HepG2 (cell line): Measurements from ENCODE around the gene ADAMTS8. TPM values are rescaled to one million over a fixed set of nuclear protein-coding genes. Genes with fewer than 3 reads are reported as not detected.

Source experiments
- ATAC-seq: fragments of 200-7000 bp; cut with Tn5 transposase; 3 replicates; pipeline ENCODE4 v1.9.1; 2020; ENCODE audit warnings: mild to moderate bottlenecking, moderate library complexity
- BruUV-seq: library from RNA; stranded (reverse); fragments of 400-500 nt; replicated peaks from 2 replicates; lab custom pipeline; 2021; lab: Mats Ljungman, UMichigan
- CTCF ChIA-PET: fragments of 300-600 bp; formaldehyde crosslinking; extraction: SDS; loops from one replicate; lab custom pipeline; 2021; ENCODE audit warnings: low total read pairs, inconsistent platforms, low intra/inter-chr PET ratio; lab: Yijun Ruan, JAX
- POLR2A ChIA-PET: fragments of 350-600 bp; sonication (Branson Sonifier 250); formaldehyde crosslinking; loops from one replicate; lab custom pipeline; 2020; ENCODE audit warnings: antibody characterized with exemption, inconsistent platforms; lab: Yijun Ruan, JAX
- DNase-seq: peaks from one replicate; pipeline ENCODE4 v3.0.0-alpha.2; 2015; ENCODE audit warnings: low spot score
- FAIRE-seq: peaks from 3 replicates; lab custom pipeline; 2011; peaks lifted over from hg19 to GRCh38; lab: Jason Lieb, UNC
- H2AFZ ChIP-seq: one replicate; pipeline ENCODE4 v1.6.1; 2011; ENCODE audit warnings: low read length, inconsistent platforms
- H3K27ac ChIP-seq: fragments of 300-600 bp; 3 replicates; pipeline ENCODE4 v1.8.0; 2011; ENCODE audit warnings: mixed run types, mild to moderate bottlenecking, mixed read lengths, low read length, inconsistent platforms; ENCODE audit not compliant: insufficient read depth; ENCODE audit errors: extremely low read length
- H3K27me3 ChIP-seq, 2 experiments: fragments of 200-600 bp in 1 of 2; 2 replicates in 1 of 2; 3 replicates in 1 of 2; pipeline versions ENCODE4 v1.6.0 to v1.8.0; 2011; ENCODE audit warnings: low read length in 2 of 2, mild to moderate bottlenecking in 2 of 2, moderate library complexity in 2 of 2, inconsistent platforms in 1 of 2; ENCODE audit not compliant: insufficient read depth in 2 of 2, control insufficient read depth in 1 of 2
- H3K36me3 ChIP-seq, 2 experiments: fragments of 200-600 bp in 1 of 2; replicated peaks in 1 of 2; 2 replicates in 1 of 2; 3 replicates in 1 of 2; pipeline versions ENCODE4 v1.5.1 to v1.8.0; 2011; ENCODE audit warnings: low read length in 2 of 2, inconsistent platforms in 1 of 2; ENCODE audit not compliant: insufficient read depth in 2 of 2, control insufficient read depth in 1 of 2
- H3K4me1 ChIP-seq: 2 replicates; pipeline ENCODE4 v1.5.1; 2012; ENCODE audit warnings: low read length, inconsistent platforms; ENCODE audit not compliant: insufficient read depth
- H3K4me2 ChIP-seq: 2 replicates; pipeline ENCODE4 v1.6.0; 2011; ENCODE audit warnings: low read depth, low read length, inconsistent platforms
- H3K4me3 ChIP-seq, 3 experiments: fragments of 200-600 bp in 1 of 3; sonication (generic), shearing (Covaris generic) in 1 of 3; replicated peaks in 1 of 3; 2 replicates each; pipeline ENCODE4 v1.5.1; 2011 to 2016; ENCODE audit warnings: low read length in 3 of 3, inconsistent platforms in 2 of 3, low read depth in 2 of 3, mild to moderate bottlenecking in 2 of 3, control low read depth in 1 of 3, mixed read lengths in 1 of 3; ENCODE audit not compliant: insufficient read depth in 1 of 3
- H3K79me2 ChIP-seq: one replicate; pipeline ENCODE4 v1.6.1; 2011; ENCODE audit warnings: low read length, inconsistent platforms; ENCODE audit not compliant: insufficient read depth
- H3K9ac ChIP-seq: 2 replicates; pipeline ENCODE4 v1.6.0; 2011; ENCODE audit warnings: mild to moderate bottlenecking, low read depth, low read length, inconsistent platforms; ENCODE audit not compliant: insufficient read depth
- H3K9me3 ChIP-seq: 2 replicates; pipeline ENCODE4 v1.5.1; 2012; ENCODE audit warnings: mild to moderate bottlenecking, low read length
- H4K20me1 ChIP-seq: 2 replicates; pipeline ENCODE4 v1.6.0; 2011; ENCODE audit warnings: inconsistent platforms, mild to moderate bottlenecking, low read length, moderate library complexity; ENCODE audit not compliant: insufficient read depth
- EZH2 ChIP-seq: conservative IDR thresholded peaks from 2 replicates; pipeline ENCODE4 v1.6.1; 2012; ENCODE audit warnings: mild to moderate bottlenecking, low read depth, low read length, moderate library complexity
- STAG1 ChIP-seq: sonication (generic); formaldehyde crosslinking; IDR thresholded peaks from 2 replicates; pipeline ENCODE4 v1.4.0; 2020; ENCODE audit warnings: missing genetic modification reagents
- THYN1 ChIP-seq: sonication (generic); formaldehyde crosslinking; IDR thresholded peaks from 2 replicates; pipeline ENCODE4 v1.8.1; 2023; ENCODE audit warnings: low read depth, mild to moderate bottlenecking, moderate library complexity, missing genetic modification reagents, borderline replicate concordance
- TRIM24 ChIP-seq: sonication (generic); formaldehyde crosslinking; IDR thresholded peaks from 2 replicates; pipeline ENCODE4 v1.8.0; 2022; ENCODE audit warnings: mild to moderate bottlenecking, missing genetic modification reagents
- YY1 ChIP-seq: IDR thresholded peaks from 2 replicates; pipeline ENCODE4 v1.6.1; 2011; ENCODE audit warnings: low read length, low read depth, moderate library complexity, mild to moderate bottlenecking; ENCODE audit not compliant: insufficient read depth, insufficient replicate concordance
- ZIK1 ChIP-seq: sonication (generic); formaldehyde crosslinking; IDR thresholded peaks from 2 replicates; pipeline ENCODE4 v1.5.0; 2020; ENCODE audit warnings: mild to moderate bottlenecking, low read depth, missing genetic modification reagents, borderline replicate concordance
- ZNF431 ChIP-seq: sonication (generic); formaldehyde crosslinking; IDR thresholded peaks from 2 replicates; pipeline ENCODE4 v1.9.0; 2022; ENCODE audit warnings: missing genetic modification reagents, low read depth, mild to moderate bottlenecking, borderline replicate concordance
- WGBS: methylation state at CpG from one replicate; pipeline ENCODE4 v1.1.6; 2017; ENCODE audit warnings: low lambda C conversion rate; 5-methylcytosine and 5-hydroxymethylcytosine counted together
- in situ Hi-C: cut with HindIII; loops from 2 replicates; pipeline ENCODE4 v1.10.0; 2017; ENCODE audit warnings: low pct_unique_long_range_greater_than_20kb; ENCODE audit not compliant: extremely low pct_ligation_motif_present
- intact Hi-C: fragments of 100-400 bp; cut with micrococcal nuclease; formaldehyde crosslinking; loops from one replicate; pipeline ENCODE4 v1.10.0; 2022; ENCODE audit not compliant: unreplicated experiment
- polyA plus RNA-seq, 8 experiments: library from polyadenylated mRNA; depleted of rRNA in 3 of 8; stranded (reverse) in 7 of 8; unstranded in 1 of 8; fragments of >200 nt; fragmentation: Illumina TruSeq in 4 of 8; extraction: Trizol in 4 of 8; gene quantifications; 2 replicates each; pipeline versions ENCODE4 v1.2.1 to v1.2.3, GENCODE V29; 2011 to 2016; ENCODE audit warnings: low read depth in 4 of 8, missing spikeins in 1 of 8, mixed read lengths in 1 of 8; ENCODE audit not compliant: insufficient read depth in 1 of 8
- total RNA-seq, 5 experiments: library from RNA; depleted of rRNA; stranded (reverse); fragments of >200 nt; fragmentation: Illumina TruSeq; extraction: Trizol; gene quantifications; 2 replicates each; pipeline ENCODE4 v1.2.3, GENCODE V29; 2016; ENCODE audit warnings: low read depth in 1 of 5
- TF ChIP-seq, protein P1 (sequence below): sonication (generic); formaldehyde crosslinking; IDR thresholded peaks from 2 replicates; pipeline ENCODE4 v1.4.0; 2020; ENCODE audit warnings: missing genetic modification reagents

ADAMTS8 gene
- total and polyA plus RNA-seq, 2 of the 13 experiments (the other 11 are each of a cell fraction or from before 2014, with no cell fraction given), result not detected

GRCh38 chr11:130429983-130430382 lies 1.6 kb upstream of the ADAMTS8 start:
- H3K4me3 ChIP-seq, result no peak overlapping the region
- H3K79me2 ChIP-seq, result no peaks in the 10 kb centered on the region
- ChIA-PET POLR2A (no interaction called here), CTCF (interaction anchor here (1.7 to 7.7 kb wide), 2 partner anchors 430 to 474 kb away, joined by 9 to 255 read pairs; no protein-coding TSS in a partner anchor)
- no peaks in the 10 kb centered on the region for H3K9me3 ChIP-seq
- no peak for ATAC-seq
- no peak overlapping the region for H3K4me2 ChIP-seq
- H3K9ac ChIP-seq, result no peak overlapping the region
- WGBS, result 14% methylated on average over 3 of the region's 3 CpGs
- no TSS peak for BruUV-seq
- in situ Hi-C loops, result loop anchor here (5.0 to 10.0 kb wide), 2 partner anchors 395 to 462 kb away; no protein-coding TSS in a partner anchor
- H3K4me1 ChIP-seq, result no peaks in the 10 kb centered on the region
- peaks cover 8 to 48% of the 10 kb centered on the region in 2 experiments; a peak in 4 of 5 replicates for H3K27me3 ChIP-seq
- no peak for DNase-seq
- H4K20me1 ChIP-seq, result no peaks in the 10 kb centered on the region
- H2AFZ ChIP-seq, result no peak overlapping the region
- intact Hi-C loops, result no loop called here
- no peak for FAIRE-seq
- H3K27ac ChIP-seq, result no peak overlapping the region
- H3K36me3 ChIP-seq, result no peaks in the 10 kb centered on the region
- TF ChIP-seq ZNF431 (CRISPR knock-in tag), result no peak
- TF ChIP-seq THYN1 (CRISPR knock-in tag), result no peak
- no peak for TF ChIP-seq TRIM24 (CRISPR knock-in tag)
- TF ChIP-seq ZIK1, result no peak
- TF ChIP-seq, all 625 proteins: peak for 0

DNA sequence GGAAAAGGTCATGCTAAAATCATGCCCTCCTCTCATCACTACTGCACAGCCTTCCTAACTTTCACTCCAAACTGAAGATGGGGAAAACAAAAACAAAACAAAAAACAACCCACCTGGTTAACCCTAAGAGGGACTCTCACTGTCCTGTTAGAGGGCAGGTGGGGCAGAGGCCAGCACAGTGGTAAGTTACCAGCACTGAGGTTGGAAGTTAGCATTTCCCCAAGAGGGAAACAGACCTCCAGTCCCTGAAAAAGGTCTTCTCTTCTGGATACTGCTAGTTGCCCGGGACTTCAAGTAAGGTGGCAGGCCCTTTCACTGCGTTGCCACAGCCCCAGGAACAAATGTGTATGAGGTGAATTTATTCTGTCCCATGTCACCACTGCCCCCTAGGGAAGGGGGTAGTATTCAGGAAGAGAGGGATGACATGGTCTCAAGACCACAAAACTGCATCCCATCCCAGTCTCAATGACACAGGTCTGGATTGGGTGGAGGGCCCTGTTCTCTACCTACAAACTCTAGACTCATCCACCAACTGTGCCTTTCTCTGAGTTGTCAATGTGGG lies 792 bp upstream of the ADAMTS8 start:
- in situ Hi-C loops, result no loop called here
- DNase-seq, result no peak
- intact Hi-C loops, result no loop called here
- no peak overlapping the region for H3K4me2 ChIP-seq
- H4K20me1 ChIP-seq, result no peaks in the 10 kb centered on the region
- no peak overlapping the region for H2AFZ ChIP-seq
- no peak for FAIRE-seq
- H3K27me3 ChIP-seq, result peaks cover 8 to 55% of the 10 kb centered on the region in 2 experiments; a peak in 4 of 5 replicates
- BruUV-seq, result no TSS peak
- ATAC-seq, result no peak
- H3K4me3 ChIP-seq, result no peak overlapping the region
- no peaks in the 10 kb centered on the region for H3K36me3 ChIP-seq
- no peak overlapping the region for H3K9ac ChIP-seq
- 0% methylated on average over 1 of the region's 2 CpGs for WGBS
- TF ChIP-seq, protein P1, sequence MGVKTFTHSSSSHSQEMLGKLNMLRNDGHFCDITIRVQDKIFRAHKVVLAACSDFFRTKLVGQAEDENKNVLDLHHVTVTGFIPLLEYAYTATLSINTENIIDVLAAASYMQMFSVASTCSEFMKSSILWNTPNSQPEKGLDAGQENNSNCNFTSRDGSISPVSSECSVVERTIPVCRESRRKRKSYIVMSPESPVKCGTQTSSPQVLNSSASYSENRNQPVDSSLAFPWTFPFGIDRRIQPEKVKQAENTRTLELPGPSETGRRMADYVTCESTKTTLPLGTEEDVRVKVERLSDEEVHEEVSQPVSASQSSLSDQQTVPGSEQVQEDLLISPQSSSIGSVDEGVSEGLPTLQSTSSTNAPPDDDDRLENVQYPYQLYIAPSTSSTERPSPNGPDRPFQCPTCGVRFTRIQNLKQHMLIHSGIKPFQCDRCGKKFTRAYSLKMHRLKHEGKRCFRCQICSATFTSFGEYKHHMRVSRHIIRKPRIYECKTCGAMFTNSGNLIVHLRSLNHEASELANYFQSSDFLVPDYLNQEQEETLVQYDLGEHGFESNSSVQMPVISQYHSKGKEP (CRISPR knock-in tag), result no peak
- TF ChIP-seq STAG1 (CRISPR knock-in tag) (0 out of 2 replicates have a peak, but pooled peaks have one; percentile 4), EZH2 (0 out of 2 replicates have a peak, but pooled peaks have one; percentile 19), YY1 (no peak)
- ChIA-PET POLR2A (no interaction called here), CTCF (interaction anchor here (7.7 kb wide), 1 partner anchor 431 kb away, joined by 255 read pairs; no protein-coding TSS in a partner anchor)
- H3K9me3 ChIP-seq, result no peaks in the 10 kb centered on the region
- no peak overlapping the region for H3K27ac ChIP-seq
- no peaks in the 10 kb centered on the region for H3K79me2 ChIP-seq
- H3K4me1 ChIP-seq, result no peaks in the 10 kb centered on the region
